Mesendoderm (in vitro differentiated cells): ENCODE data around the gene TBX10.

Experiments used
- DNase-seq: peaks from one replicate; pipeline ENCODE4 v3.0.0; 2013
- H2AK5ac ChIP-seq: 2 replicates; pipeline ENCODE4 v1.6.1; 2013; ENCODE audit warnings: low read length, inconsistent platforms
- H2BK120ac ChIP-seq: 2 replicates; pipeline ENCODE4 v1.6.1; 2013; ENCODE audit warnings: low read depth, mild to moderate bottlenecking, low read length, moderate library complexity, mixed read lengths
- H2BK15ac ChIP-seq: replicated peaks from 2 replicates; pipeline ENCODE4 v1.6.1; 2013; ENCODE audit warnings: low read depth, mild to moderate bottlenecking, moderate library complexity
- H2BK5ac ChIP-seq: 2 replicates; pipeline ENCODE4 v1.6.1; 2013; ENCODE audit warnings: low read length, inconsistent platforms
- H3K18ac ChIP-seq: 2 replicates; pipeline ENCODE4 v1.6.1; 2013; ENCODE audit warnings: mild to moderate bottlenecking, low read length, mixed read lengths
- H3K23ac ChIP-seq: one replicate; pipeline ENCODE4 v1.6.1; 2013; ENCODE audit warnings: low read length
- H3K27ac ChIP-seq: 2 replicates; pipeline ENCODE4 v1.5.1; 2013; ENCODE audit warnings: low read depth, mild to moderate bottlenecking, inconsistent platforms, low read length, moderate library complexity
- H3K27me3 ChIP-seq: 2 replicates; pipeline ENCODE4 v1.6.1; 2013; ENCODE audit warnings: low read length, control low read depth, mild to moderate bottlenecking, inconsistent platforms; ENCODE audit not compliant: insufficient read depth, poor library complexity
- H3K36me3 ChIP-seq: 2 replicates; pipeline ENCODE4 v1.6.1; 2013; ENCODE audit warnings: low read length, inconsistent platforms; ENCODE audit not compliant: control insufficient read depth, insufficient read depth
- H3K4ac ChIP-seq: one replicate; pipeline ENCODE4 v1.6.1; 2013; ENCODE audit warnings: low read depth, mild to moderate bottlenecking, low read length, moderate library complexity
- H3K4me1 ChIP-seq: 2 replicates; pipeline ENCODE4 v1.6.1; 2013; ENCODE audit warnings: low read depth, low read length, inconsistent platforms; ENCODE audit not compliant: control insufficient read depth
- H3K4me2 ChIP-seq: 2 replicates; pipeline ENCODE4 v1.6.1; 2013; ENCODE audit warnings: low read length
- H3K4me3 ChIP-seq: 2 replicates; pipeline ENCODE4 v1.5.1; 2013; ENCODE audit warnings: mild to moderate bottlenecking, low read length
- H3K56ac ChIP-seq: one replicate; pipeline ENCODE4 v1.6.1; 2013; ENCODE audit warnings: low read length
- H3K79me1 ChIP-seq: 2 replicates; pipeline ENCODE4 v1.6.1; 2013; ENCODE audit warnings: low read length, inconsistent platforms
- H3K79me2 ChIP-seq: 2 replicates; pipeline ENCODE4 v1.6.1; 2013; ENCODE audit warnings: mild to moderate bottlenecking, low read length; ENCODE audit not compliant: control insufficient read depth, insufficient read depth
- H3K9ac ChIP-seq: 2 replicates; pipeline ENCODE4 v1.6.1; 2013; ENCODE audit warnings: low read length, inconsistent platforms
- H4K5ac ChIP-seq: one replicate; pipeline ENCODE4 v1.6.1; 2013; ENCODE audit warnings: low read length
- H4K8ac ChIP-seq: one replicate; pipeline ENCODE4 v1.6.1; 2013; ENCODE audit warnings: low read depth, mild to moderate bottlenecking, control low read depth, low read length, moderate library complexity
- WGBS: extraction: QIAGEN DNeasy Blood & Tissue Kit; methylation state at CpG from one replicate; pipeline ENCODE4 v1.1.7; 2013; ENCODE audit warnings: low lambda C conversion rate, missing lambda C conversion rate; ENCODE audit not compliant: insufficient coverage; ENCODE audit errors: extremely low coverage; 5-methylcytosine and 5-hydroxymethylcytosine counted together

Gene TBX10

DNA sequence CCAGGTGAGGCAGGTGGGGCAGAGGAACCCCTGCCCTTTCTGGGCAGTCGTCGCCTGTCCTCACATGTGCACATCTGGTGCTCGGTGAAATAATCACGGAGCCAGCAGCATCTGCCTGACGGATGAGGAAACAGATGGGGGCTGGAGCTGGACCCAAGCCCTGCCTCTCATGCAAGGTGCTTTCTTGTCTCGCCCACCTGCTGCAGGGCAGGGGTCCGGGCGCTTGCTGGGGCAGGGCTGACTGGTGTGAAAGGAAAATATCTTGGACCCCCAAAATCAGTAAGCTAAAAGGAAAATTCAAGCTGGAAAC lies 31.6 kb upstream of the TBX10 start:
- H2BK120ac ChIP-seq: no peak overlapping the region
- no CpG with 5 or more reads among the region's 8 CpGs for WGBS
- no peaks in the 10 kb centered on the region for H3K79me2 ChIP-seq

DNA sequence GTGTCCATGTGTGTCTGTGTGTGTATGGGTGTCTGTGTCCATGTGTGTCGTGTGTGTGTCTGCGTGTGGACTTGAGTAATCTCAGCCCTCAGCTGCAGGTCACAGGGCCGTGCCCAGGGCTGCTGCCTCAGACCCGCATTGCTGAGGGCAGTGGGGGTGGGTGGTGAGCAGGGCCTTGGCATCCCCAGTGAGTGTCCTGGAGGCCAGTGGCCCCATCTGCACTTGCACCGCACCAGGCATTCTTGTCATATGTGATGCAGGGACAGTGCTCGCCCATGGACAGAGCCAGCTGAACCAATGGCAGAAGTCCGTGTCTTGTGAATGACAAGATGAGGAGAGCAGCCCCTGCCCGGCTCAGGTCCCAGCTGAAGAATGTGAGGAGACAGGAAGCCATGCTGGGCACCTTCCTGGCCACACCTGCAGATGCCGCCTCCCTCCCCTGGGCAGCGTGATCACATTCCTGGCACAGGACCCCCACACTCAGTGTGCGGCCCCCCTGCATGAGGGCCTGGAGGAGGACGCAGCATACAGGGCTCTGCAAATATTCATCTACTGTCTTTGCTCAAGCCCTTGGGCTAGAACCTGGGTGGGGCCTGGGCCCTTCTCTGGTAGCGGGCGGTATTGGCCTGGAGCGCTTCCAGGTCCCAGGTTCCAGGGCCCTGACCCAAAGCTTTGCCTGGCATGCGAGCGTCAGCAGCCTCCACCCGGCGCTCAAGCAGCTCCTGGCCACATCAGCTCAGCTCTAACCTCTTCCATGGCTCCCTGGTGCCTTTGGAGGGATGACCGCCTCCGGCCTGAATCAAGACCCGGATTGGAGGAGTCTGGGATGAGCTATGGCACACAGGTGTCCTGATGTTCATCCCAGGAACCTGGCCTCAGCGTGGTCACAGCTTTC lies 31.0 kb upstream of the TBX10 start:
- Histone ChIP-seq H4K5ac (no peak overlapping the region), H2AK5ac (peak overlapping the region; percentile 58), H3K4me2 (no peak overlapping the region), H3K27ac (no peak overlapping the region), H3K27me3 (no peaks in the 10 kb centered on the region), H3K4ac (no peak overlapping the region), H3K9ac (no peak overlapping the region), H3K56ac (no peak overlapping the region), H2BK5ac (no peak overlapping the region), H3K18ac (no peak overlapping the region), H3K4me3 (no peak overlapping the region), H2BK15ac (no peak overlapping the region), H2BK120ac (no peak overlapping the region), H3K23ac (no peak overlapping the region), H4K8ac (no peak overlapping the region), H3K79me1 (no peaks in the 10 kb centered on the region), H3K36me3 (no peaks in the 10 kb centered on the region), H3K79me2 (no peaks in the 10 kb centered on the region), H3K4me1 (no peaks in the 10 kb centered on the region)
- no CpG with 5 or more reads among the region's 23 CpGs for WGBS
- DNase-seq: no peak

More for the DNA sequence above, 31.6 kb upstream of the TBX10 start:
- no peak overlapping the region for H3K56ac ChIP-seq
- no peaks in the 10 kb centered on the region for H3K27me3 ChIP-seq
- no peak overlapping the region for H3K27ac ChIP-seq
- no peaks in the 10 kb centered on the region for H3K36me3 ChIP-seq
- no peak overlapping the region for H2AK5ac ChIP-seq
- no peak overlapping the region for H3K4me2 ChIP-seq
- no peak overlapping the region for H3K4me3 ChIP-seq
- no peak overlapping the region for H2BK15ac ChIP-seq
- no peak overlapping the region for H4K8ac ChIP-seq
- no peaks in the 10 kb centered on the region for H3K79me1 ChIP-seq
- no peak overlapping the region for H4K5ac ChIP-seq
- no peaks in the 10 kb centered on the region for H3K4me1 ChIP-seq
- no peak overlapping the region for H3K18ac ChIP-seq
- no peak overlapping the region for H3K4ac ChIP-seq
- no peak overlapping the region for H3K23ac ChIP-seq
- no peak for DNase-seq
- no peak overlapping the region for H3K9ac ChIP-seq
- H2BK5ac ChIP-seq: no peak overlapping the region

DNA sequence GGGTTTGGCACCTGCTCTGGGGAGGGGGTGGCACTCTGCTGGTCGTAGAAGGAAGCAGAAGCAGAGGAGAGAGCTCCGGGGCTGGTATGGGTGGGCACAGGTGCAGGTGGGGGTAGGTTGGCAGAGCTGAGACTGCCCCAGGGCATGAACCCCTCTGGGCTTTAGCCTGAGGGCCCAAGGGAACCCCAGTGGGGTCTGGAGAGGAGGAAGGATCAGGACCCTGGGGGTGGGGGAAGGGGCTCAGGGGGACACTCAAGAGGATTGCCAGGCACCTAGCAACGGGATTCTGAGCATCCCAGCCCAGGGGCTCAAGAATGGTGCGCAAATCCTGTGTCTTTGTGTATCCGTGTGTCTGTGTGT lies 28.6 kb upstream of the TBX10 start:
- H4K8ac ChIP-seq: no peak overlapping the region
- H2BK15ac ChIP-seq: no peak overlapping the region
- WGBS: no CpG with 5 or more reads among the region's 5 CpGs
- H3K27ac ChIP-seq: no peak overlapping the region
- no peaks in the 10 kb centered on the region for H3K79me2 ChIP-seq
- H3K4me2 ChIP-seq: no peak overlapping the region
- DNase-seq: no peak
- no peak overlapping the region for H2BK5ac ChIP-seq
- H2BK120ac ChIP-seq: no peak overlapping the region
- H4K5ac ChIP-seq: no peak overlapping the region
- no peak overlapping the region for H3K23ac ChIP-seq
- H3K18ac ChIP-seq: no peak overlapping the region
- H3K27me3 ChIP-seq: no peaks in the 10 kb centered on the region
- no peaks in the 10 kb centered on the region for H3K36me3 ChIP-seq
- no peak overlapping the region for H3K4me3 ChIP-seq
- H3K79me1 ChIP-seq: no peaks in the 10 kb centered on the region
- no peaks in the 10 kb centered on the region for H3K4me1 ChIP-seq
- H2AK5ac ChIP-seq: no peak overlapping the region
- H3K9ac ChIP-seq: no peak overlapping the region
- no peak overlapping the region for H3K4ac ChIP-seq
- no peak overlapping the region for H3K56ac ChIP-seq

DNA sequence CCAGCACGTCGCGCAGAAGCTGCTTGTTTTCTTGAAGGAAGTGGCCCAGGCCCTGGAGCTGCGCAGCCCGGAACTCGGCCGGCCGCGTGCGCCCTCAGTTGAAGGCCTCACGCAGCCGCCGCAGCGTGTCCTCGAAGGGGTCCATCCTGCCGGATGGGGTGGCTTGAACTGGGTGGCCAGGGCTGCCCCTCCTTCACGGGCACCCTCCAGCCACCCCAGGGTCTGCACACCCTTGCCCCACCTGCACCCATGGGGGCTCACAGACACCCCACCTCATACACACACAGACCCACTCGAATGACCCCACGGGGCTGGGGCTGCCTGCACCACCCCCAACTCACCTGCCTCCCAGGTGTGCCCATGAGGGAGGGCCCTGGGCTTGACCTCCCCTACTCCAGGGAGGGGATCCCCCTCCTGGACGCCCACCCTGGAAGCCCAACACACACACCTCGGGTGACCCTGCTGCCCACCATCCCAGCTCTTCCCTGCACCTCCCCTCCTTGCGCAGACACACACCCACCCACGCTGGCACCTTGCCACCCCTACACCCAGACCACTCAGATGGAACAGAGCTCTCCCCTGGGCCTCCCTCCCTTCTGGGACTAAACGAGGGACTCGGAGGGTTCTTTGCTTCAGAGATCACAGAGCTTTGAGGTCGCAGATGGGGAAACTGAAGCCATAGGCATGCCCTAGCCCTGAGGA lies 28.1 kb upstream of the TBX10 start:
- Histone ChIP-seq H3K23ac (no peak overlapping the region), H3K4ac (no peak overlapping the region), H3K27ac (no peak overlapping the region), H4K8ac (no peak overlapping the region), H3K4me3 (no peak overlapping the region), H2AK5ac (no peak overlapping the region), H3K79me2 (no peaks in the 10 kb centered on the region), H2BK5ac (no peak overlapping the region), H3K56ac (no peak overlapping the region), H2BK120ac (no peak overlapping the region), H3K18ac (no peak overlapping the region), H2BK15ac (no peak overlapping the region), H3K9ac (no peak overlapping the region), H3K36me3 (no peaks in the 10 kb centered on the region), H3K4me2 (no peak overlapping the region), H3K4me1 (no peaks in the 10 kb centered on the region), H4K5ac (no peak overlapping the region), H3K79me1 (no peaks in the 10 kb centered on the region), H3K27me3 (no peaks in the 10 kb centered on the region)
- WGBS: no CpG with 5 or more reads among the region's 26 CpGs
- DNase-seq: no peak

DNA sequence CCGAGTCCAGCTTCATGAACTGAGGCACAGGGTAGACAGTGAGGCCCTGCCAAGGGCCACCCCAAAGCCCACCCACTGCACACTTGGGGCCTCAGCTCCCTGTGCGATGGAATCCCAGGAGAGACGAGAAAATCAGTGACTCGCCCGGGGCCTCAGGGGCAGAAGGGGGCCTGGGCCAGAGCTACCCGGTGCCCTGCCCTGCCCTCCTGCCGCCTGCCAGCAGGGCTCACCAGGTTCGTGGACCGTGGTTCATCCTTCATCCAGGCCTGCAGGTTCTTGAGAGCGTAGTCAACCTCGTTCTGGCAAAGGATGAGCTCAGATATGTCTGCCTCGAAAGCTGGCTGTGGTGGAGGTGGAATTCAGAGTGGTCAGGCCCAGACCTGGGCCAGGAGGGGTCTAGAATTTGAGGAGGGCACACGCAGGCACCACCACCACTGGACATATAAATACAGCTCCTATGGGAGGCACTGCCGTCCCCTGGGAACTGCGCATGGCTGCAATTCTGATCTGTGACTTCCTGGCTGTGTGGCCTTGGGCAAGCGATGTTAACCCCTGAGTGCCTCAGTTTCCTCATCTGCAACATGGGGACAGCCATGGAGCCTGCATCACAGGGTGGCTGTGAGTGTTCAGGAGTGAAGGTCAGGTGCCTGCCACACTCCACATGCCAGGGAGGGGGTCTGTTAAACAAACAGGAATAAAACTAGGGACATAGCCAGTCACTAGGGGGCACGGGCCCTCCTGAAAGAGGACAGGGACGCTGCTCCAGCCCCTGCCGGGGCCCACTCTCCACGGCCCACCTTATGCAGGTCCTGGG lies 27.3 kb upstream of the TBX10 start:
- Histone ChIP-seq H4K5ac (no peak overlapping the region), H3K23ac (no peak overlapping the region), H3K27ac (no peak overlapping the region), H3K4me3 (no peak overlapping the region), H3K27me3 (no peaks in the 10 kb centered on the region), H2BK120ac (no peak overlapping the region), H3K9ac (no peak overlapping the region), H3K4me1 (no peaks in the 10 kb centered on the region), H2BK15ac (no peak overlapping the region), H3K56ac (no peak overlapping the region), H2AK5ac (no peak overlapping the region), H3K4me2 (no peak overlapping the region), H2BK5ac (no peak overlapping the region), H3K79me2 (no peaks in the 10 kb centered on the region), H3K36me3 (no peaks in the 10 kb centered on the region), H3K18ac (no peak overlapping the region), H4K8ac (no peak overlapping the region), H3K79me1 (no peaks in the 10 kb centered on the region), H3K4ac (no peak overlapping the region)
- DNase-seq: no peak
- WGBS: no CpG with 5 or more reads among the region's 20 CpGs
